Kidney glomerular epithelial cell (primary cell): Measurements from ENCODE around the gene SLC6A2.

Source experiments
- DNase-seq: peaks from one replicate; lab custom pipeline; 2025; lab: John Stamatoyannopoulos, UW

The SLC6A2 gene

GRCh38 chr16:55672471-55672870, 16.7 kb downstream of the SLC6A2 start:
- DNase-seq = no peak

GRCh38 chr16:55678161-55678821, 22.5 kb downstream of the SLC6A2 start:
- DNase-seq = no peak

- DNase-seq = no peak
Observed at GRCh38 chr16:55682086-55682485, 26.3 kb downstream of the SLC6A2 start.

GRCh38 chr16:55685973-55686372, 30.2 kb downstream of the SLC6A2 start:
- DNase-seq = no peak

GRCh38 chr16:55686671-55687070, 30.9 kb downstream of the SLC6A2 start:
- no peak for DNase-seq

- DNase-seq = no peak
Observed at GRCh38 chr16:55687802-55688201, 32.0 kb downstream of the SLC6A2 start.

- DNase-seq = no peak
Observed at GRCh38 chr16:55690841-55691240, 35.1 kb downstream of the SLC6A2 start.

- DNase-seq = no peak
Observed at GRCh38 chr16:55691771-55692170, 36.0 kb downstream of the SLC6A2 start.

- no peak for DNase-seq
Observed at GRCh38 chr16:55695595-55695994, 39.8 kb downstream of the SLC6A2 start.

- DNase-seq = no peak
Observed at GRCh38 chr16:55697867-55698266, 42.1 kb downstream of the SLC6A2 start.

- no peak for DNase-seq
Observed at GRCh38 chr16:55698331-55698730, 42.5 kb downstream of the SLC6A2 start.

GRCh38 chr16:55698946-55699345, 43.2 kb downstream of the SLC6A2 start:
- no peak for DNase-seq

GRCh38 chr16:55699616-55700015, 43.8 kb downstream of the SLC6A2 start:
- no peak for DNase-seq

GRCh38 chr16:55700067-55700466, 44.3 kb downstream of the SLC6A2 start:
- no peak for DNase-seq

- DNase-seq = no peak
Observed at GRCh38 chr16:55700961-55701360, 45.2 kb downstream of the SLC6A2 start.

GRCh38 chr16:55701442-55702319, 45.9 kb downstream of the SLC6A2 start:
- DNase-seq = peak; percentile 11

- peak; percentile 19 for DNase-seq
Observed at GRCh38 chr16:55703003-55704001, 47.5 kb downstream of the SLC6A2 start.

- no peak for DNase-seq
Observed at GRCh38 chr16:55706739-55707384, 51.1 kb downstream of the SLC6A2 start.

GRCh38 chr16:55709801-55710200, 54.0 kb downstream of the SLC6A2 start:
- DNase-seq = no peak

GRCh38 chr16:55710466-55710865, 54.7 kb downstream of the SLC6A2 start:
- DNase-seq = no peak
